OCI-LY3 (cell line): Measurements from ENCODE around the gene RRP12.

Source experiments
- H2AFZ ChIP-seq: fragments of 200-600, 300-600 bp; shearing (Covaris generic); 2 replicates; pipeline ENCODE4 v1.6.0; 2014; ENCODE audit warnings: antibody characterized with exemption, low read depth, low read length
- H3K27ac ChIP-seq: fragments of 200-600, 300-600 bp; sonication (generic); 2 replicates; pipeline ENCODE4 v1.5.1; 2014; ENCODE audit warnings: mild to moderate bottlenecking, low read length, moderate library complexity, mixed read lengths
- H3K27me3 ChIP-seq: fragments of 200-600, 300-600 bp; sonication (generic); 2 replicates; pipeline ENCODE4 v1.6.1; 2014; ENCODE audit warnings: low read depth, low read length, mixed read lengths
- H3K36me3 ChIP-seq: fragments of 200-600, 300-600 bp; sonication (generic); replicated peaks from 2 replicates; pipeline ENCODE3; 2014; ENCODE audit warnings: low read depth, low read length, mixed read lengths
- H3K4me1 ChIP-seq: fragments of 300-600, 200-600 bp; sonication (generic); 2 replicates; pipeline ENCODE4 v1.6.1; 2014; ENCODE audit warnings: low read length, mixed read lengths
- H3K4me2 ChIP-seq: fragments of 200-600, 300-600 bp; sonication (generic); 2 replicates; pipeline ENCODE4 v1.6.1; 2014; ENCODE audit warnings: low read length, mixed read lengths
- H3K4me3 ChIP-seq: fragments of 300-600, 200-600 bp; sonication (generic); 2 replicates; pipeline ENCODE4 v1.5.1; 2014; ENCODE audit warnings: antibody characterized with exemption, mild to moderate bottlenecking, low read length, moderate library complexity
- H3K79me2 ChIP-seq: fragments of 300-600, 200-600 bp; shearing (Covaris generic); 2 replicates; pipeline ENCODE4 v1.6.1; 2014; ENCODE audit warnings: mild to moderate bottlenecking, low read length, mixed read lengths
- H3K9ac ChIP-seq: fragments of 300-600, 200-600 bp; shearing (Covaris generic); 2 replicates; pipeline ENCODE4 v1.6.0; 2014; ENCODE audit warnings: mild to moderate bottlenecking, low read length, moderate library complexity
- H3K9me3 ChIP-seq: fragments of 200-600, 300-600 bp; shearing (Covaris generic); 2 replicates; pipeline ENCODE4 v1.6.1; 2014; ENCODE audit warnings: low read length, mixed read lengths; ENCODE audit not compliant: insufficient read depth
- H4K20me1 ChIP-seq: fragments of 200-600, 300-600 bp; sonication (generic); 2 replicates; pipeline ENCODE4 v1.6.1; 2016; ENCODE audit warnings: low read length, mixed read lengths; ENCODE audit not compliant: insufficient read depth
- CTCF ChIP-seq: fragments of 200-600, 300-600 bp; sonication (generic); IDR thresholded peaks from 2 replicates; pipeline ENCODE4 v1.5.1; 2014; ENCODE audit warnings: antibody characterized with exemption, low read length, low read depth
- EZH2phosphoT487 ChIP-seq: fragments of 200-600 bp; shearing (Covaris generic); IDR thresholded peaks from 2 replicates; pipeline ENCODE4 v1.6.1; 2018; ENCODE audit warnings: antibody characterized with exemption, mixed run types, low read depth

RRP12 gene

GRCh38 chr10:97335188-97335619, 65.9 kb downstream of the RRP12 start:
- Histone ChIP-seq H3K27ac (no peak overlapping the region), H3K27me3 (peaks cover 20% of the 10 kb centered on the region), H3K79me2 (peaks cover 16% of the 10 kb centered on the region), H3K4me3 (peak overlapping the region; percentile 90), H2AFZ (peak overlapping the region; percentile 20; the same call in 1 of the 2 replicates), H3K4me1 (peaks cover 26% of the 10 kb centered on the region), H3K9me3 (no peaks in the 10 kb centered on the region), H3K4me2 (peak overlapping the region; percentile 79), H3K9ac (peak overlapping the region; percentile 76), H4K20me1 (no peaks in the 10 kb centered on the region), H3K36me3 (no peaks in the 10 kb centered on the region)
- TF ChIP-seq EZH2phosphoT487 (no peak), CTCF (no peak)

- Histone ChIP-seq H3K4me3 (peak within 1 kb of the TSS; percentile 90), H4K20me1 (no peaks in the 10 kb centered on the region), H3K79me2 (peaks cover 16% of the 10 kb centered on the region), H3K36me3 (no peaks in the 10 kb centered on the region), H3K4me2 (peak within 1 kb of the TSS; percentile 91), H3K9me3 (no peaks in the 10 kb centered on the region), H3K27me3 (peaks cover 20% of the 10 kb centered on the region), H2AFZ (peak within 1 kb of the TSS; percentile 71), H3K9ac (peak within 1 kb of the TSS; percentile 76), H3K27ac (peak within 1 kb of the TSS; percentile 60), H3K4me1 (peaks cover 26% of the 10 kb centered on the region)
- TF ChIP-seq CTCF (no peak), EZH2phosphoT487 (no peak)
Observed at GRCh38 chr10:97334370-97335175, 66.6 kb downstream of the RRP12 start, which contains the start of gene FRAT2. Gene FRAT2 (minus strand): TSS chr10:97334729. CDS start chr10:97334572, 157 bp downstream.

GRCh38 chr10:97333601-97334369, 67.4 kb downstream of the RRP12 start:
- H3K27me3 ChIP-seq: peaks cover 20% of the 10 kb centered on the region
- peak overlapping the region; percentile 91 for H3K4me2 ChIP-seq
- H3K36me3 ChIP-seq: no peaks in the 10 kb centered on the region
- peaks cover 26% of the 10 kb centered on the region for H3K4me1 ChIP-seq
- peak overlapping the region; percentile 90 for H3K4me3 ChIP-seq
- peak overlapping the region; percentile 76 for H3K9ac ChIP-seq
- TF ChIP-seq EZH2phosphoT487 (no peak), CTCF (no peak)
- H2AFZ ChIP-seq: no peak overlapping the region
- H3K9me3 ChIP-seq: no peaks in the 10 kb centered on the region
- H3K27ac ChIP-seq: no peak overlapping the region
- no peaks in the 10 kb centered on the region for H4K20me1 ChIP-seq
- H3K79me2 ChIP-seq: peaks cover 16% of the 10 kb centered on the region

- H2AFZ ChIP-seq: no peak overlapping the region
Observed at GRCh38 chr10:97333351-97333600, 67.9 kb downstream of the RRP12 start.

More at GRCh38 chr10:97333351-97333600, 67.9 kb downstream of the RRP12 start:
- H3K27ac ChIP-seq: no peak overlapping the region
- H3K79me2 ChIP-seq: peaks cover 16% of the 10 kb centered on the region
- peaks cover 26% of the 10 kb centered on the region for H3K4me1 ChIP-seq
- no peaks in the 10 kb centered on the region for H3K9me3 ChIP-seq
- no peak for TF ChIP-seq EZH2phosphoT487
- no peak for TF ChIP-seq CTCF
- peak overlapping the region; percentile 91 for H3K4me2 ChIP-seq
- peak overlapping the region; percentile 90 for H3K4me3 ChIP-seq
- no peaks in the 10 kb centered on the region for H4K20me1 ChIP-seq
- no peaks in the 10 kb centered on the region for H3K36me3 ChIP-seq
- H3K9ac ChIP-seq: peak overlapping the region; percentile 76
- H3K27me3 ChIP-seq: peaks cover 20% of the 10 kb centered on the region
